ENCODE results near the gene ZGLP1.
A peak's percentile ranks its signal among the peaks of the same experiment; 100 is the strongest.
"Not testable (repeated sequence)": the region's sequence is repeated elsewhere in the genome, so short reads cannot be mapped to it uniquely, and the experiment has no call there.

The ZGLP1 gene

GRCh38 chr19:10293637-10294367 is 15.8 kb downstream of the ZGLP1 start:
- DNase-seq (ENCODE audit: low spot score) = no peak

DNA sequence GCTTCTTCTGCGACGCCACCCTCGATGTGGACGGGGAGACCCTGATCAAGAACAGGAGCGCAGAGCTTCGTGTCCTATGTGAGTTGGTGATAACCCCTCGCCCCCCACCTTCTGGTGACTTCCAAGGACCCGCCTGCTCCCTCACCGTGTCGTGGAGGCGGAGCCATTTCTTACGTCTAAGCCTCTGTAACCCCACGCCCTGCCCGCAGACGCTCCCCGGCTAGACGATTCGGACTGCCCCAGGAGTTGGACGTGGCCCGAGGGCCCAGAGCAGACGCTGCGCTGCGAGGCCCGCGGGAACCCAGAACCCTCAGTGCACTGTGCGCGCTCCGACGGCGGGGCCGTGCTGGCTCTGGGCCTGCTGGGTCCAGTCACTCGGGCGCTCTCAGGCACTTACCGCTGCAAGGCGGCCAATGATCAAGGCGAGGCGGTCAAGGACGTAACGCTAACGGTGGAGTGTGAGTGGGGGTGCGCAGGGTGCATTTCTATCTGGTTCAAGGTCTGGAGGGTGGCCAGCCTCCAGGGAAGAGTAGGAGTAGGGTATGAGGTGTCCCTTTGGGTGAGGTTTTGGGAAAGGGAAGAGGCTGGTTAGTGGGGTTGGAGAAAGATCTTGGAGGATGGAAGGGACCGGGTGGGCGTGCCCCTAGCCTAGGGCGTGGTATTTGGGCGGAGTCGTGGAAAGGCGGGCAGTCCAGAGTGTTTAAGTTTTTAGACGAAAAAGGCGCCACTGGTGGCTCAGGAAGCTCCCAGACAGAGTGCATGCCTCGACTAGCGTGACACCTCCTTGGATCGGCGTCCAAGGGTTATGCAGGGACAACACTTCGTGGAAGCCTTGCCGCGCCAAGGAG is 16.6 kb downstream of the ZGLP1 start:
- DNase-seq (ENCODE audit: low spot score) = peak; percentile 29

GRCh38 chr19:10292206-10292788 is 17.3 kb downstream of the ZGLP1 start:
- peak; percentile 85 for DNase-seq (ENCODE audit: low spot score)

DNA sequence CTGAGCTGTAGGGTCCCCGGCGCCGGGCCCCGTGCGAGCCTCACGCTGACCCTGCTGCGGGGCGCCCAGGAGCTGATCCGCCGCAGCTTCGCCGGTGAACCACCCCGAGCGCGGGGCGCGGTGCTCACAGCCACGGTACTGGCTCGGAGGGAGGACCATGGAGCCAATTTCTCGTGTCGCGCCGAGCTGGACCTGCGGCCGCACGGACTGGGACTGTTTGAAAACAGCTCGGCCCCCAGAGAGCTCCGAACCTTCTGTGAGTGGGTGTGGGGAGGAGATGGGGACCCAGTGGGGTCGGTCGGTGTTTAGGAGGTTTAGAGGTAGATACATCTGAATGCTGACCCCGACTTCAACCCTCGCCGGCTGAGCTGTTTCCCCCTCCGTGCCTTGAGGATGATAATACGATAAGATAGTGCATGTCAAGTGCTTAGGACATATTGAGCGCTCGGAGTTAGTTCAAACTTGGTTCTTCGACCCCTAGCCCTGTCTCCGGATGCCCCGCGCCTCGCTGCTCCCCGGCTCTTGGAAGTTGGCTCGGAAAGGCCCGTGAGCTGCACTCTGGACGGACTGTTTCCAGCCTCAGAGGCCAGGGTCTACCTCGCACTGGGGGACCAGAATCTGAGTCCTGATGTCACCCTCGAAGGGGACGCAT is 17.9 kb downstream of the ZGLP1 start:
- no peak for DNase-seq (ENCODE audit: low spot score)

DNA sequence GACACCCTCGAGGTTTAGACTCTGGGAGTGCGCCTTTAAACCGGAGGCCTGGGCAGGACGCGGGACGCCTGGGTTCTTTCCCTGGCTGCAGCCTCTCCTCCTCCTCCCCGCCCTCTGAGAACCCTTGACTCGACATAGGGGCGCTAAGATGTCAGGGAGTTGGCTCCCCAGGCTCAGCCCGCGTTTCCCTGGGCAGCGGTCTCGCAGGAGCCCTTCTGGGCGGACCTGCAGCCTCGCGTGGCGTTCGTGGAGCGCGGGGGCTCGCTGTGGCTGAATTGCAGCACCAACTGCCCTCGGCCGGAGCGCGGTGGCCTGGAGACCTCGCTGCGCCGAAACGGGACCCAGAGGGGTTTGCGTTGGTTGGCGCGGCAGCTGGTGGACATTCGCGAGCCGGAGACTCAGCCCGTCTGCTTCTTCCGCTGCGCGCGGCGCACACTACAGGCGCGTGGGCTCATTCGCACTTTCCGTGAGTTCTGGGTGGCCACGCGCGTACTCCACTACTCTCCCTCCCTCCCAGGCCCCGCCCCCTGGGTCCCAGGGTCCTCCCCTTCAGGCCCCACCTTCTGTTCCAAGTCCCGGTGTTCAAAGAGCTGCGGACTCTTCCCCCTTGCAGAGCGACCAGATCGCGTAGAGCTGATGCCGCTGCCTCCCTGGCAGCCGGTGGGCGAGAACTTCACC is 18.6 kb downstream of the ZGLP1 start:
- DNase-seq (ENCODE audit: low spot score) = peak; percentile 66

GRCh38 chr19:10290357-10290875 is 19.2 kb downstream of the ZGLP1 start:
- DNase-seq (ENCODE audit: low spot score) = peak; percentile 48

DNA sequence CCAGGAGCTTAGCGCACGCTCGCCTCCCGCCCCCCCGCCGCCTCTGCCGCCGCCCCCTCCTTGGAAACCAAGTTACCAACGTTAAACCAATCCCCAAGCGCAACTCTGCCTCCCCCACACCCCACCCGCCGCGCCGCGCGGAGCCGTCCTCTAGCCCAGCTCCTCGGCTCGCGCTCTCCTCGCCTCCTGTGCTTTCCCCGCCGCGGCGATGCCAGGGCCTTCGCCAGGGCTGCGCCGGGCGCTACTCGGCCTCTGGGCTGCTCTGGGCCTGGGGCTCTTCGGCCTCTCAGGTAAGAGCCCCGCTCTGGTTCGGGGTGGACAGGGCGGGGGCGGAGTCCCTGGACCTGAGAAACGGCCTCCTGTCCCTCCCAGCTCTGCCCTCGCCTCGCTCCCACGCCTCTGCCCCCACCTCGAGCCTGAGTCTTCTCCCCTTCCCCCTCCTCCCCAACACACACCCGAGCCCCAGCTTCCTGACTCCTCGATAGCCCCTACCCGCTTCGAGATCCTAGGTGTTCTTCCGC is 19.7 kb downstream of the ZGLP1 start, which contains the start of gene ICAM5:
Gene ICAM5 (plus strand): TSS at position 117 of the 521 bp plus-strand sequence. CDS start 92 bp downstream, at position 209.
- DNase-seq (ENCODE audit: low spot score) = peak; percentile 34

GRCh38 chr19:10289167-10289835 is 20.3 kb downstream of the ZGLP1 start:
- peak; percentile 62 for DNase-seq (ENCODE audit: low spot score)

GRCh38 chr19:10288662-10289166 is 20.9 kb downstream of the ZGLP1 start:
- DNase-seq (ENCODE audit: low spot score) = peak; percentile 52

DNA sequence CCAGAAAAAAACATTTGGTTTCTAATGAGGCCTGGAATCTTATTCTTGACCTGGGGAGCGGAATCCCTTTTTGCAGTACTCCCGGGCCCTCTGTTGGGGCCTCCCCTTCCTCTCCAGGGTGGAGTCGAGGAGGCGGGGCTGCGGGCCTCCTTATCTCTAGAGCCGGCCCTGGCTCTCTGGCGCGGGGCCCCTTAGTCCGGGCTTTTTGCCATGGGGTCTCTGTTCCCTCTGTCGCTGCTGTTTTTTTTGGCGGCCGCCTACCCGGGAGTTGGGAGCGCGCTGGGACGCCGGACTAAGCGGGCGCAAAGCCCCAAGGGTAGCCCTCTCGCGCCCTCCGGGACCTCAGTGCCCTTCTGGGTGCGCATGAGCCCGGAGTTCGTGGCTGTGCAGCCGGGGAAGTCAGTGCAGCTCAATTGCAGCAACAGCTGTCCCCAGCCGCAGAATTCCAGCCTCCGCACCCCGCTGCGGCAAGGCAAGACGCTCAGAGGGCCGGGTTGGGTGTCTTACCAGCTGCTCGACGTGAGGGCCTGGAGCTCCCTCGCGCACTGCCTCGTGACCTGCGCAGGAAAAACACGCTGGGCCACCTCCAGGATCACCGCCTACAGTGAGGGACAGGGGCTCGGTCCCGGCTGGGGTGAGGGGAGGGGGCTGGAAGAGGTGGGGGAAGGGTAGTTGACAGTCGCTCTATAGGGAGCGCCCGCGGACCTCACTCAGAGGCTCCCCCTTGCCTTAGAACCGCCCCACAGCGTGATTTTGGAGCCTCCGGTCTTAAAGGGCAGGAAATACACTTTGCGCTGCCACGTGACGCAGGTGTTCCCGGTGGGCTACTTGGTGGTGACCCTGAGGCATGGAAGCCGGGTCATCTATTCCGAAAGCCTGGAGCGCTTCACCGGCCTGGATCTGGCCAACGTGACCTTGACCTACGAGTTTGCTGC is 22.5 kb downstream of the ZGLP1 start, which contains the start of gene ICAM4:
Gene ICAM4 (plus strand): TSS at position 153 of the 935 bp plus-strand sequence. CDS start 58 bp downstream, at position 211.
- no peak for DNase-seq (ENCODE audit: low spot score)

- DNase-seq (ENCODE audit: low spot score) = no peak
Observed at GRCh38 chr19:10285393-10285792, 24.2 kb downstream of the ZGLP1 start.

DNA sequence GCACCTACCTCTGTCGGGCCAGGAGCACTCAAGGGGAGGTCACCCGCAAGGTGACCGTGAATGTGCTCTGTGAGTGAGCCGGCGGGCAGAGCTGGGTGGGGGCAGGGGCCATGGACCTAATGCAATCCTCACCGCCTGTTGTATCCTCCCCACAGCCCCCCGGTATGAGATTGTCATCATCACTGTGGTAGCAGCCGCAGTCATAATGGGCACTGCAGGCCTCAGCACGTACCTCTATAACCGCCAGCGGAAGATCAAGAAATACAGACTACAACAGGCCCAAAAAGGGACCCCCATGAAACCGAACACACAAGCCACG is 24.7 kb downstream of the ZGLP1 start:
- no peak for DNase-seq (ENCODE audit: low spot score)

GRCh38 chr19:10284065-10284959 is 25.3 kb downstream of the ZGLP1 start:
- no peak for DNase-seq (ENCODE audit: low spot score)

DNA sequence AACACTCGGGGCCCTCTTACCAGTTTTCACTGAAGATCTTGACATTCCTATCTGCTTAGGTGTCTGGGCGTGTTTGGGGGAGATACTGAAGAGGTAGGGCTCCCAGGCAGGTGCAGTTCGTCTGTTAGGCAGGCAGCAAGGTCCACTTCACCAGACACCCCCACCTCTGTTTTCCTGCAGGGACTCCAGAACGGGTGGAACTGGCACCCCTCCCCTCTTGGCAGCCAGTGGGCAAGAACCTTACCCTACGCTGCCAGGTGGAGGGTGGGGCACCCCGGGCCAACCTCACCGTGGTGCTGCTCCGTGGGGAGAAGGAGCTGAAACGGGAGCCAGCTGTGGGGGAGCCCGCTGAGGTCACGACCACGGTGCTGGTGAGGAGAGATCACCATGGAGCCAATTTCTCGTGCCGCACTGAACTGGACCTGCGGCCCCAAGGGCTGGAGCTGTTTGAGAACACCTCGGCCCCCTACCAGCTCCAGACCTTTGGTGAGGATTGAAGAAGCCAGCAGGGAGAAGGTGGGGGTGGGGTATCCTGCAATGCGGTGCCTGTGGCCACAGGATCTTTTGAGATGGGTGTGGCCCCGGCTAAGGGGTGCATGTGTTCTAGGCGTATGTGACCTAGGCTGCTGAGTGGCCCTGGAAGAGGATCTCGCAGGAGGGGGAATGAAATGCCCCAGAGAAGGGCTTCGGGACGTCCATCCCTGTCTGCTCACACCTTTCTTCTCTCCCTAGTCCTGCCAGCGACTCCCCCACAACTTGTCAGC is 26.1 kb downstream of the ZGLP1 start:
- DNase-seq (ENCODE audit: low spot score) = no peak

DNA sequence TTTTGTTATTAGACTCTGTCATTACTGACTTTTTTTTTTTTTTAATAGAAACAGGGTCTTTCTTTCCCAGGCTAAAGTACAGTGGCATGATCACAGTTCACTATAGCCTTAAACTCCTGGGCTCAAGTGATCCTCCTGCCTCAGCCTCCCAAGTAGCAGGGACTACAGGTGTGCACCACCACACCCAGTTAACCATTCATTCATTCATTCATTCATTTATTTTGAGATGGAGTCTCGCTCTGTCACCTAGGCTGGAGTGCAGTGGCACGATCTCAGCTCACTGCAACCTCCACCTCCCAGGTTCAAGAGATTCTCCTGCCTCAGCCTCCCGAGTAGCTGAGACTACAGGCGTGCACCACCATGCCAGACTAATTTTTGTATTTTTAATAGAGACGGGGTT is 27.6 kb downstream of the ZGLP1 start:
- not testable (repeated sequence) for DNase-seq (ENCODE audit: low spot score)

- no peak for DNase-seq (ENCODE audit: low spot score)
Observed at GRCh38 chr19:10279737-10280442, 29.7 kb downstream of the ZGLP1 start.

- DNase-seq (ENCODE audit: low spot score) = no peak
Observed at GRCh38 chr19:10278935-10279334, 30.7 kb downstream of the ZGLP1 start.
